HEK293T (cell line): ENCODE measurements around the gene MYLK3.

Experiments
- ARNT ChIP-seq: fragments of 450-650 bp; IDR thresholded peaks from 2 replicates; pipeline ENCODE4 v1.6.1; 2017; ENCODE audit warnings: mild to moderate bottlenecking
- CTBP1 ChIP-seq: fragments of 450-650 bp; IDR thresholded peaks from 2 replicates; pipeline ENCODE4 v1.6.1; 2016; ENCODE audit warnings: borderline replicate concordance
- FOXA1 ChIP-seq: fragments of 450-650 bp; IDR thresholded peaks from 2 replicates; pipeline ENCODE4 v1.6.1; 2016; ENCODE audit warnings: mild to moderate bottlenecking
- FOXM1 ChIP-seq: fragments of 450-650 bp; IDR thresholded peaks from 2 replicates; pipeline ENCODE4 v1.6.1; 2017; ENCODE audit warnings: mild to moderate bottlenecking, borderline replicate concordance
- HDGF ChIP-seq: fragments of 450-650 bp; IDR thresholded peaks from 2 replicates; pipeline ENCODE4 v1.6.1; 2017; ENCODE audit warnings: antibody characterized with exemption, borderline replicate concordance
- L3MBTL2 ChIP-seq: fragments of 450-650 bp; conservative IDR thresholded peaks from 2 replicates; pipeline ENCODE4 v1.6.1; 2016; ENCODE audit warnings: mild to moderate bottlenecking
- SP1 ChIP-seq: fragments of 450-650 bp; IDR thresholded peaks from 2 replicates; pipeline ENCODE4 v1.6.1; 2017
- SUZ12 ChIP-seq: fragments of 450-650 bp; IDR thresholded peaks from 2 replicates; pipeline ENCODE4 v1.6.1; 2016; ENCODE audit warnings: mild to moderate bottlenecking
- TARDBP ChIP-seq: fragments of 450-650 bp; IDR thresholded peaks from 2 replicates; pipeline ENCODE4 v1.6.1; 2016
- ZNF384 ChIP-seq: fragments of 450-650 bp; IDR thresholded peaks from 2 replicates; pipeline ENCODE4 v1.6.1; 2016

- TF ChIP-seq SUZ12 (no peak), SP1 (no peak), FOXA1 (no peak), L3MBTL2 (no peak), TARDBP (no peak), FOXM1 (no peak), HDGF (no peak), ARNT (no peak), ZNF384 (no peak), CTBP1 (no peak)
These were observed 60.7 kb downstream of the MYLK3 start for GRCh38 chr16:46687486-46687885.
